K562 (cell line): ENCODE results near the gene ASB10. TPM values are rescaled to one million over a fixed set of nuclear protein-coding genes. Genes with fewer than 3 reads are reported as not detected.
A peak's percentile ranks its signal among the peaks of the same experiment; 100 is the strongest.

Experiments used
- CTBP1 ChIP-seq: fragments of 450-650 bp; IDR thresholded peaks from 2 replicates; pipeline ENCODE4 v1.6.1; 2016; ENCODE audit warnings: borderline replicate concordance
- DPF2 ChIP-seq: fragments of 450-650 bp; IDR thresholded peaks from 2 replicates; pipeline ENCODE4 v1.6.1; 2016
- HDAC1 ChIP-seq, 2 experiments: fragments of 450-650 bp; IDR thresholded peaks; 2 replicates each; pipeline ENCODE4 v1.6.1; 2016 to 2017; ENCODE audit warnings: inconsistent platforms in 1 of 2, mild to moderate bottlenecking in 1 of 2, moderate library complexity in 1 of 2
- KLF1 ChIP-seq: fragments of 450-650 bp; IDR thresholded peaks from 2 replicates; pipeline ENCODE4 v1.6.1; 2016; ENCODE audit warnings: missing genetic modification characterization, missing compliant biosample characterization
- MCM3 ChIP-seq: fragments of 450-650 bp; IDR thresholded peaks from 2 replicates; pipeline ENCODE4 v1.6.1; 2016
- NBN ChIP-seq: fragments of 450-650 bp; IDR thresholded peaks from 2 replicates; pipeline ENCODE4 v1.6.1; 2016; ENCODE audit warnings: low read depth, mild to moderate bottlenecking
- NONO ChIP-seq, 2 experiments: fragments of 200-400 bp in 1 of 2; fragments of 450-650 bp in 1 of 2; formaldehyde crosslinking in 1 of 2; IDR thresholded peaks; 2 replicates each; pipeline ENCODE4 v1.6.1; 2017; ENCODE audit warnings: low read depth in 2 of 2, mild to moderate bottlenecking in 2 of 2, moderate library complexity in 2 of 2, low read length in 1 of 2
- SIN3A ChIP-seq, 2 experiments: fragments of 150-350 bp in 1 of 2; IDR thresholded peaks; 2 replicates each; pipeline ENCODE4 v1.6.1; 2011 to 2016; ENCODE audit warnings: borderline replicate concordance in 2 of 2, low read depth in 2 of 2, low read length in 2 of 2, mild to moderate bottlenecking in 2 of 2, moderate library complexity in 2 of 2; ENCODE audit not compliant: control insufficient read depth in 1 of 2
- SP2 ChIP-seq: IDR thresholded peaks from 2 replicates; pipeline ENCODE4 v1.6.1; 2011; ENCODE audit warnings: mild to moderate bottlenecking, low read depth, low read length, moderate library complexity; ENCODE audit not compliant: poor library complexity, severe bottlenecking; ENCODE audit errors: extremely low read depth
- STAG1 ChIP-seq: sonication (generic); formaldehyde crosslinking; IDR thresholded peaks from 2 replicates; pipeline ENCODE4 v1.5.0; 2020; ENCODE audit warnings: missing genetic modification reagents, borderline replicate concordance
- TBP ChIP-seq: optimal IDR thresholded peaks from 2 replicates; pipeline ENCODE3; 2011; ENCODE audit warnings: low read depth, low read length, improper control_type of control experiment
- TFAM ChIP-seq: fragments of 250-450 bp; sonication (Bioruptor Pico); conservative IDR thresholded peaks from 2 replicates; pipeline ENCODE4 v1.5.0; 2021; ENCODE audit warnings: mild to moderate bottlenecking, moderate library complexity
- ZNF696 ChIP-seq: fragments of 250-450 bp; sonication (Bioruptor Pico); conservative IDR thresholded peaks from 2 replicates; pipeline ENCODE4 v1.4.0; 2020; ENCODE audit warnings: mild to moderate bottlenecking, moderate library complexity
- polyA plus RNA-seq, 8 experiments: library from polyadenylated mRNA; depleted of rRNA in 4 of 8; stranded (reverse) in 5 of 8; unstranded in 3 of 8; fragments of >200 nt; fragmentation: Nextera tagmentation in 2 of 8; fragmentation: Illumina TruSeq in 1 of 8; extraction: Ambion mirVana in 2 of 8; extraction: Trizol in 1 of 8; gene quantifications; 2 replicates each; pipeline versions ENCODE4 v1.2.1 to v1.2.3, GENCODE V29; 2011 to 2014; ENCODE audit warnings: inconsistent platforms in 1 of 8, missing spikeins in 1 of 8
- total RNA-seq, 7 experiments: library from RNA; depleted of rRNA in 6 of 7; stranded (reverse); fragments of >200 nt in 6 of 7; fragmentation: Illumina TruSeq in 2 of 7; extraction: Trizol in 2 of 7; gene quantifications; 2 replicates each; pipeline versions ENCODE4 v1.2.1 to v1.2.3, GENCODE V29; 2011 to 2021; ENCODE audit warnings: low replicate concordance in 1 of 7
- TF ChIP-seq, protein P1 (sequence below): fragments of 250-450 bp; sonication (Bioruptor Pico); IDR thresholded peaks from 2 replicates; pipeline ENCODE4 v1.4.0; 2020; ENCODE audit warnings: mild to moderate bottlenecking, moderate library complexity
- TF ChIP-seq, protein P2 (sequence below), 2 experiments: fragments of 150-350 bp in 1 of 2; IDR thresholded peaks; 2 replicates each; pipeline ENCODE4 v1.6.1; 2012 to 2016; ENCODE audit warnings: low read depth in 2 of 2, low read length in 2 of 2, mild to moderate bottlenecking in 1 of 2, moderate library complexity in 1 of 2
- TF ChIP-seq, protein P3 (sequence below): sonication (generic); formaldehyde crosslinking; IDR thresholded peaks from 2 replicates; pipeline ENCODE4 v1.8.0; 2023; ENCODE audit warnings: mild to moderate bottlenecking, missing genetic modification reagents
- TF ChIP-seq, protein P4 (sequence below): fragments of 250-450 bp; sonication (Bioruptor Pico); IDR thresholded peaks from 2 replicates; pipeline ENCODE4 v1.4.0; 2020; ENCODE audit warnings: mild to moderate bottlenecking

Gene ASB10
- total and polyA plus RNA-seq, 9 of the 15 experiments (the other 6 are each of a cell fraction or from before 2014, with no cell fraction given): not detected

DNA sequence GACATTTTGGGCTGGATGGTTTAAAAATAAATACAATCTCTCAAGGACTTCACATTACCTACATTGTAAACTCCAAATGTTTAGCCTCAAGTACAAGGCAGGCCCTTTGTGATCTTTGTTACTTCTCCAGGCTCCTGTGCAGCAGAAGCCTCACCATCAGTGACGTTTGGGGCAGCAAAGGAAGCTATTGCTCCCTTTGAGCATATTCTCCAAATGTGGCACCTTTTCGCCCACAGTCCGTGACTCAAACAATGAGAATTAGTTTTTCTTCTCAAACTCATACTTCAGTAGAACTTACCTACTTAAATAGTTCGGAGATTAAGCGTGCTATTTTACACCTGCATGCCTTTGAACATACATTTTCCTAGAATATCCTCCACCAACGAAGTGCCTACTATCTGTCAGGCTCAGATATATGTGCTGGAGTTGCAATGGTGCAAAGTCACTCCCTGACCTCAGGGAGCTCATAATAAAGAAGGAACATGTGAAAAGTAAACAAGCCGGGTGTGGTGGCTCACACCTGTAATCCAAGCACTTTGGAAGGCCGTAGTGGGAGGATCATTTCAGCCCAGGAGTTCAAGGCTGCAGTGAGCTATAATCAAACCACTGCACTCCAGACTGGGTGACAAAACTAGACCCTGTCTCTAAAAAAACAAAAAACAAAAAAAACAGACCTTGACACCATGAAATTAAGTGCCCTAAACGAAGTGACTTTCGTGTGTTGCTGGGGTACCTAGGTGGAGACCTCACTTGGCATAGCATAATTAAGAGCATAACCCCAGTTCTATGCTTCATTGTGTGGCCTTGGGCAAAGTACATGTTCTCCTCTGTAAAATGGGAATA is 41.2 kb upstream of the ASB10 start (continued):
- TF ChIP-seq NONO (IDR thresholded peaks at IDR 0.05; ENCODE audit: low read depth in 2 of 2, low read length in 1 of 2) (no peak), HDAC1 (IDR thresholded peaks at IDR 0.05) (peak in 1 of 2 experiments; percentile 47; a peak in 2 of 4 replicates), MCM3 (no peak), DPF2 (peak; percentile 83), SIN3A (IDR thresholded peaks at IDR 0.05; ENCODE audit: borderline replicate concordance in 2 of 2, control insufficient read depth in 1 of 2, low read depth in 2 of 2, low read length in 2 of 2) (no peak), TBP (peak; percentile 47), KLF1 (no peak), CTBP1 (peak; percentile 71; the same call in 1 of the 2 replicates), STAG1 (CRISPR knock-in tag) (no peak), NBN (0 out of 2 replicates have a peak, but pooled peaks have one; percentile 38), ZNF696 (CRISPR knock-in tag) (no peak), TFAM (CRISPR knock-in tag) (no peak), SP2 (no peak)
- TF ChIP-seq, protein P1, sequence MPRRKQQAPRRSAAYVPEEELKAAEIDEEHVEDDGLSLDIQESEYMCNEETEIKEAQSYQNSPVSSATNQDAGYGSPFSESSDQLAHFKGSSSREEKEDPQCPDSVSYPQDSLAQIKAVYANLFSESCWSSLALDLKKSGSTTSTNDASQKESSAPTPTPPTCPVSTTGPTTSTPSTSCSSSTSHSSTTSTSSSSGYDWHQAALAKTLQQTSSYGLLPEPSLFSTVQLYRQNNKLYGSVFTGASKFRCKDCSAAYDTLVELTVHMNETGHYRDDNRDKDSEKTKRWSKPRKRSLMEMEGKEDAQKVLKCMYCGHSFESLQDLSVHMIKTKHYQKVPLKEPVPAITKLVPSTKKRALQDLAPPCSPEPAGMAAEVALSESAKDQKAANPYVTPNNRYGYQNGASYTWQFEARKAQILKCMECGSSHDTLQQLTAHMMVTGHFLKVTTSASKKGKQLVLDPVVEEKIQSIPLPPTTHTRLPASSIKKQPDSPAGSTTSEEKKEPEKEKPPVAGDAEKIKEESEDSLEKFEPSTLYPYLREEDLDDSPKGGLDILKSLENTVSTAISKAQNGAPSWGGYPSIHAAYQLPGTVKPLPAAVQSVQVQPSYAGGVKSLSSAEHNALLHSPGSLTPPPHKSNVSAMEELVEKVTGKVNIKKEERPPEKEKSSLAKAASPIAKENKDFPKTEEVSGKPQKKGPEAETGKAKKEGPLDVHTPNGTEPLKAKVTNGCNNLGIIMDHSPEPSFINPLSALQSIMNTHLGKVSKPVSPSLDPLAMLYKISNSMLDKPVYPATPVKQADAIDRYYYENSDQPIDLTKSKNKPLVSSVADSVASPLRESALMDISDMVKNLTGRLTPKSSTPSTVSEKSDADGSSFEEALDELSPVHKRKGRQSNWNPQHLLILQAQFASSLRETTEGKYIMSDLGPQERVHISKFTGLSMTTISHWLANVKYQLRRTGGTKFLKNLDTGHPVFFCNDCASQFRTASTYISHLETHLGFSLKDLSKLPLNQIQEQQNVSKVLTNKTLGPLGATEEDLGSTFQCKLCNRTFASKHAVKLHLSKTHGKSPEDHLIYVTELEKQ: no peak
- TF ChIP-seq, protein P2, sequence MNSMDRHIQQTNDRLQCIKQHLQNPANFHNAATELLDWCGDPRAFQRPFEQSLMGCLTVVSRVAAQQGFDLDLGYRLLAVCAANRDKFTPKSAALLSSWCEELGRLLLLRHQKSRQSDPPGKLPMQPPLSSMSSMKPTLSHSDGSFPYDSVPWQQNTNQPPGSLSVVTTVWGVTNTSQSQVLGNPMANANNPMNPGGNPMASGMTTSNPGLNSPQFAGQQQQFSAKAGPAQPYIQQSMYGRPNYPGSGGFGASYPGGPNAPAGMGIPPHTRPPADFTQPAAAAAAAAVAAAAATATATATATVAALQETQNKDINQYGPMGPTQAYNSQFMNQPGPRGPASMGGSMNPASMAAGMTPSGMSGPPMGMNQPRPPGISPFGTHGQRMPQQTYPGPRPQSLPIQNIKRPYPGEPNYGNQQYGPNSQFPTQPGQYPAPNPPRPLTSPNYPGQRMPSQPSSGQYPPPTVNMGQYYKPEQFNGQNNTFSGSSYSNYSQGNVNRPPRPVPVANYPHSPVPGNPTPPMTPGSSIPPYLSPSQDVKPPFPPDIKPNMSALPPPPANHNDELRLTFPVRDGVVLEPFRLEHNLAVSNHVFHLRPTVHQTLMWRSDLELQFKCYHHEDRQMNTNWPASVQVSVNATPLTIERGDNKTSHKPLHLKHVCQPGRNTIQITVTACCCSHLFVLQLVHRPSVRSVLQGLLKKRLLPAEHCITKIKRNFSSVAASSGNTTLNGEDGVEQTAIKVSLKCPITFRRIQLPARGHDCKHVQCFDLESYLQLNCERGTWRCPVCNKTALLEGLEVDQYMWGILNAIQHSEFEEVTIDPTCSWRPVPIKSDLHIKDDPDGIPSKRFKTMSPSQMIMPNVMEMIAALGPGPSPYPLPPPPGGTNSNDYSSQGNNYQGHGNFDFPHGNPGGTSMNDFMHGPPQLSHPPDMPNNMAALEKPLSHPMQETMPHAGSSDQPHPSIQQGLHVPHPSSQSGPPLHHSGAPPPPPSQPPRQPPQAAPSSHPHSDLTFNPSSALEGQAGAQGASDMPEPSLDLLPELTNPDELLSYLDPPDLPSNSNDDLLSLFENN (IDR thresholded peaks at IDR 0.05; ENCODE audit: low read depth in 2 of 2, low read length in 2 of 2): no peak
- TF ChIP-seq, protein P3, sequence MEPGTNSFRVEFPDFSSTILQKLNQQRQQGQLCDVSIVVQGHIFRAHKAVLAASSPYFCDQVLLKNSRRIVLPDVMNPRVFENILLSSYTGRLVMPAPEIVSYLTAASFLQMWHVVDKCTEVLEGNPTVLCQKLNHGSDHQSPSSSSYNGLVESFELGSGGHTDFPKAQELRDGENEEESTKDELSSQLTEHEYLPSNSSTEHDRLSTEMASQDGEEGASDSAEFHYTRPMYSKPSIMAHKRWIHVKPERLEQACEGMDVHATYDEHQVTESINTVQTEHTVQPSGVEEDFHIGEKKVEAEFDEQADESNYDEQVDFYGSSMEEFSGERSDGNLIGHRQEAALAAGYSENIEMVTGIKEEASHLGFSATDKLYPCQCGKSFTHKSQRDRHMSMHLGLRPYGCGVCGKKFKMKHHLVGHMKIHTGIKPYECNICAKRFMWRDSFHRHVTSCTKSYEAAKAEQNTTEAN (CRISPR knock-in tag): no peak
- TF ChIP-seq, protein P4, sequence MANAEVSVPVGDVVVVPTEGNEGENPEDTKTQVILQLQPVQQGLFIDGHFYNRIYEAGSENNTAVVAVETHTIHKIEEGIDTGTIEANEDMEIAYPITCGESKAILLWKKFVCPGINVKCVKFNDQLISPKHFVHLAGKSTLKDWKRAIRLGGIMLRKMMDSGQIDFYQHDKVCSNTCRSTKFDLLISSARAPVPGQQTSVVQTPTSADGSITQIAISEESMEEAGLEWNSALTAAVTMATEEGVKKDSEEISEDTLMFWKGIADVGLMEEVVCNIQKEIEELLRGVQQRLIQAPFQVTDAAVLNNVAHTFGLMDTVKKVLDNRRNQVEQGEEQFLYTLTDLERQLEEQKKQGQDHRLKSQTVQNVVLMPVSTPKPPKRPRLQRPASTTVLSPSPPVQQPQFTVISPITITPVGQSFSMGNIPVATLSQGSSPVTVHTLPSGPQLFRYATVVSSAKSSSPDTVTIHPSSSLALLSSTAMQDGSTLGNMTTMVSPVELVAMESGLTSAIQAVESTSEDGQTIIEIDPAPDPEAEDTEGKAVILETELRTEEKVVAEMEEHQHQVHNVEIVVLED: no peak
